Heart left ventricle (tissue), 13 donors: Measurements from ENCODE around the gene YWHAE.

ENCODE experiments used
- CTCF ChIP-seq, 12 donors: fragments of 200-600 bp; sonication (generic) in 4 of 12; IDR thresholded peaks; one replicate each; pipeline versions ENCODE4 v1.5.0 to v1.8.0; 2018 to 2022; ENCODE audit warnings: antibody characterized with exemption in 12 of 12, mild to moderate bottlenecking in 5 of 12
- POLR2A ChIP-seq, 2 donors: fragments of 450-650 bp; IDR thresholded peaks; one replicate each; pipeline ENCODE4 v1.6.1; 2017; ENCODE audit warnings: antibody characterized with exemption in 2 of 2, mild to moderate bottlenecking in 2 of 2, moderate library complexity in 2 of 2
- donor health status: ischemic (EF 13 %, LVEDD 7.1; RV severe dilation, severe dysfunction).
- donor health status: DM: no; HTN: yes; CAD: no.
- donor health status: DM: no; HTN: no; CAD: no.
- donor health status: ischemic (EF 25% LVEDD 6.9; RV normal size, moderate dysfunction).
- donor health status: ischemic (EF 25% LVEDD 5.7; RV mildly dilated, moderate dysfunction).
- donor health status: ischemic (EF 35%, LVEDD 5.7; RV mildly dilated, moderate dysfunction).
- donor health status: nonischemic (EF 11% LVEDD 7.7; RV severe dilation, severe dysfunction).
- donor health status: DM: yes; HTN: yes; CAD: no.
- donor health status: PGD.
- donor health status: ischemic (EF 29% LVEDD 5.4; RV normal size, mild dysfunction).
- donor health status: nonischemic (EF 23%, LVEDD 6.1; RV moderate dilation, normal function).

GRCh38 chr17:1384905-1385435 is 15.1 kb downstream of the YWHAE start:
- TF ChIP-seq CTCF (IDR thresholded peaks at IDR 0.05) (no peak), POLR2A (IDR thresholded peaks at IDR 0.05) (no peak)
